Glomerular endothelial cell (primary cell): ENCODE data around the gene ARMCX2. TPM values are rescaled to one million over a fixed set of nuclear protein-coding genes. Genes with fewer than 3 reads are reported as not detected.

Experiments
- total RNA-seq: library from RNA; depleted of rRNA; stranded (reverse); fragments of >200 nt; gene quantifications from 2 replicates; pipeline ENCODE4 v1.2.3, GENCODE V29; 2015

The ARMCX2 gene
- total RNA-seq, 1 donor from 2014 or later, result 56.6 TPM

Other genes with a start within 250 kb of the ARMCX2 start
- 5.8 and 7.2 TPM in 2 replicates for gene ARMCX4, start 174.4 kb downstream of the ARMCX2 start, total RNA-seq
- gene ARMCX1, start 109.3 kb downstream of the ARMCX2 start, total RNA-seq, result 17.8 and 25.7 TPM in 2 replicates
- gene ARMCX6, start 41.9 kb downstream of the ARMCX2 start, total RNA-seq, result 54.2 and 57.6 TPM in 2 replicates
- 54.4 and 56.8 TPM in 2 replicates for gene ARMCX3, start 36.7 kb downstream of the ARMCX2 start, total RNA-seq